ENCODE data around the gene TMEM256. TPM values are rescaled to one million over a fixed set of nuclear protein-coding genes. Genes with fewer than 3 reads are reported as not detected.
A peak's percentile ranks its signal among the peaks of the same experiment; 100 is the strongest.

The TMEM256 gene
- polyA plus RNA-seq, 2 of the 4 experiments (the other 2 are of a cell fraction) = 127 to 164 TPM

DNA sequence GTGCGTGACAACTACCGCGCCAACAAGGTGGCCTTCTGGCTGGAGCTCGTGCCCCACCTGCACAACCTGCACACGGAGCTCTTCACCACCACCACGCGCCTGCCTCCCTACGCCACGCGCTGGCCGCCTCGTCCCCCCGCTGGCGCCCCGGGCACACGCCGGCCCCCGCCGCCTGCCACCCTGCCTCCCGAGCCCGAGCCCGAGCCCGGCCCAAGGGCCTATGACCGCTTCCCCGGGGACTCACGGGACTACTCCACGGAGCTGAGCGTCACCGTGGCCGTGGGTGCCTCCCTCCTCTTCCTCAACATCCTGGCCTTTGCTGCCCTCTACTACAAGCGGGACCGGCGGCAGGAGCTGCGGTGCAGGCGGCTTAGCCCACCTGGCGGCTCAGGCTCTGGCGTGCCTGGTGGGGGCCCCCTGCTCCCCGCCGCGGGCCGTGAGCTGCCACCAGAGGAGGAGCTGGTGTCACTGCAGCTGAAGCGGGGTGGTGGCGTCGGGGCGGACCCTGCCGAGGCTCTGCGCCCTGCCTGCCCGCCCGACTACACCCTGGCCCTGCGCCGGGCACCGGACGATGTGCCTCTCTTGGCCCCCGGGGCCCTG lies 13.3 kb upstream of the TMEM256 start:
- 95% methylated on average over 54 of the region's 54 CpGs for WGBS (ENCODE audit: missing lambda C conversion rate)
- H3K4me1 ChIP-seq = 0 out of 3 replicates have a peak, but pooled peaks cover 3% of the 10 kb centered on the region

DNA sequence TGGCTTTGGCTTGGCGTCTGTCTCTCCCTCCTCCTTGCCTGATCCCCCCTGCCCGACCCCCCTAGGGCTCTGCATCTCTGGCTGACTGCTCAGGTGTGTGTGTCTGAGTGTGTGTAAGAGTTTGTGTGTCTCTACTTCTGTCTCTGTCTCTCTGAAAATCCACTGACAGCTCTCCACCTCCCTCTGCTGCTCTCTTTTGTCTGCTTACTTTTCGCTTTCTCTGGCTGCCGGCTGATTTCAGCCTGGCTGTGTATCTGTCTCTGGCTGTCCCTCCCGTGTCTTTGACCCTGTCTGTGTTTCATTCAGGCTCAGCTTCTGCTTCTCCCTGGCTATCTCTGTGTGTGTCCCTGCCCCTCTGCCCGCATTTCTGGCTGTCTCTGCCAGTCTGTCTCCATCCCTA lies 12.4 kb upstream of the TMEM256 start:
- TF ChIP-seq FOSB (CRISPR knock-in tag; IDR thresholded peaks at IDR 0.05) = no peak
- TF ChIP-seq RAD21 (conservative IDR thresholded peaks at IDR 0.05 in 1 of 2, IDR thresholded peaks at IDR 0.05 in 1 of 2) = peak in 1 of 2 experiments; percentile 35; a peak in 2 of 5 replicates
- TF ChIP-seq ZFP36 (IDR thresholded peaks at IDR 0.05; ENCODE audit: borderline replicate concordance, partially characterized antibody) = no peak
- no peak overlapping the region for H3K27ac ChIP-seq
- H3K4me1 ChIP-seq = 0 out of 3 replicates have a peak, but pooled peaks cover 3% of the 10 kb centered on the region
- H3K4me3 ChIP-seq = no peak overlapping the region
- POLR2A ChIA-PET = no interaction called here
- DNase-seq (ENCODE audit: low read depth in 1 of 2, low spot score in 1 of 2) (no peak), ATAC-seq (peak in 1 of 2 experiments; percentile 10; a peak in 2 of 6 replicates), FAIRE-seq (no peak)
- CTCF ChIA-PET = interaction anchor here (0.8 to 2.1 kb wide), 2 partner anchors 10 to 20 kb away, joined by 3 to 9 read pairs; no protein-coding TSS in a partner anchor
- H3K4me2 ChIP-seq = no peak overlapping the region
- H3K9me3 ChIP-seq = no peaks in the 10 kb centered on the region
- WGBS (ENCODE audit: missing lambda C conversion rate) = 57% methylated on average over 6 of the region's 6 CpGs

More for the DNA sequence above, 13.3 kb upstream of the TMEM256 start:
- no peak for FAIRE-seq
- Histone ChIP-seq H3K27ac (no peak overlapping the region), H3K4me2 (no peak overlapping the region), H3K4me3 (no peak overlapping the region), H3K9me3 (no peaks in the 10 kb centered on the region)
- ChIA-PET POLR2A (no interaction called here), CTCF (interaction anchor here (0.8 to 2.1 kb wide), 2 partner anchors 19 to 144 kb away, joined by 3 to 9 read pairs; no protein-coding TSS in a partner anchor)
- TF ChIP-seq FOSB (CRISPR knock-in tag; IDR thresholded peaks at IDR 0.05) (no peak), ZNF302 (CRISPR knock-in tag; IDR thresholded peaks at IDR 0.05) (no peak), NPAS2 (CRISPR knock-in tag; IDR thresholded peaks at IDR 0.05; ENCODE audit: borderline replicate concordance) (no peak), SREBF2 (IDR thresholded peaks at IDR 0.05) (no peak), CBX8 (IDR thresholded peaks at IDR 0.05) (no peak), CEBPB (IDR thresholded peaks at IDR 0.05) (no peak), RFX5 (IDR thresholded peaks at IDR 0.05) (no peak), POLR2AphosphoS2 (conservative IDR thresholded peaks at IDR 0.05; ENCODE audit: low read length) (no peak), EP300 (IDR thresholded peaks at IDR 0.05) (no peak), POLR2A (IDR thresholded peaks at IDR 0.05; ENCODE audit: low read length) (no peak)
- TF ChIP-seq, protein P1, sequence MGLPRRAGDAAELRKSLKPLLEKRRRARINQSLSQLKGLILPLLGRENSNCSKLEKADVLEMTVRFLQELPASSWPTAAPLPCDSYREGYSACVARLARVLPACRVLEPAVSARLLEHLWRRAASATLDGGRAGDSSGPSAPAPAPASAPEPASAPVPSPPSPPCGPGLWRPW (IDR thresholded peaks at IDR 0.05) = no peak
- TF ChIP-seq, protein P2, sequence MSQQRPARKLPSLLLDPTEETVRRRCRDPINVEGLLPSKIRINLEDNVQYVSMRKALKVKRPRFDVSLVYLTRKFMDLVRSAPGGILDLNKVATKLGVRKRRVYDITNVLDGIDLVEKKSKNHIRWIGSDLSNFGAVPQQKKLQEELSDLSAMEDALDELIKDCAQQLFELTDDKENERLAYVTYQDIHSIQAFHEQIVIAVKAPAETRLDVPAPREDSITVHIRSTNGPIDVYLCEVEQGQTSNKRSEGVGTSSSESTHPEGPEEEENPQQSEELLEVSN (IDR thresholded peaks at IDR 0.05; ENCODE audit: borderline replicate concordance, low read depth) = no peak
- ATAC-seq = no peak
- DNase-seq (ENCODE audit: low read depth in 1 of 2, low spot score in 1 of 2) = no peak

DNA sequence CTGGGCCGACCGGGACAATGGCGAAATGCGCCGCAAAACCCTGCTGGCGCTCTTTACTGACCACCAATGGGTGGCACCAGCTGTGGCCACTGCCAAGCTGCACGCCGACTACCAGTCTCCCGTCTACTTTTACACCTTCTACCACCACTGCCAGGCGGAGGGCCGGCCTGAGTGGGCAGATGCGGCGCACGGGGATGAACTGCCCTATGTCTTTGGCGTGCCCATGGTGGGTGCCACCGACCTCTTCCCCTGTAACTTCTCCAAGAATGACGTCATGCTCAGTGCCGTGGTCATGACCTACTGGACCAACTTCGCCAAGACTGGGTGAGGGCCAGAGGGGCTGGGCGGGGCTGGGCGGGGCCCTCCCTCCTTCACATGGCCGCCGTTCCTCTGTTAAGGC lies 11.9 kb upstream of the TMEM256 start:
- H3K4me3 ChIP-seq = no peak overlapping the region
- H3K9me3 ChIP-seq = no peaks in the 10 kb centered on the region
- FAIRE-seq (no peak), ATAC-seq (no peak), DNase-seq (ENCODE audit: low read depth in 1 of 2, low spot score in 1 of 2) (no peak)
- WGBS (ENCODE audit: missing lambda C conversion rate) = 91% methylated on average over 23 of the region's 23 CpGs
- H3K4me2 ChIP-seq = no peak overlapping the region
- H3K27ac ChIP-seq = no peak overlapping the region
- ChIA-PET POLR2A (no interaction called here), CTCF (interaction anchor here (0.8 to 2.1 kb wide), 2 partner anchors 9 to 21 kb away, joined by 3 to 9 read pairs; no protein-coding TSS in a partner anchor)
- no peak for TF ChIP-seq MAFK (IDR thresholded peaks at IDR 0.05; ENCODE audit: partially characterized antibody)
- 0 out of 3 replicates have a peak, but pooled peaks cover 3% of the 10 kb centered on the region for H3K4me1 ChIP-seq

DNA sequence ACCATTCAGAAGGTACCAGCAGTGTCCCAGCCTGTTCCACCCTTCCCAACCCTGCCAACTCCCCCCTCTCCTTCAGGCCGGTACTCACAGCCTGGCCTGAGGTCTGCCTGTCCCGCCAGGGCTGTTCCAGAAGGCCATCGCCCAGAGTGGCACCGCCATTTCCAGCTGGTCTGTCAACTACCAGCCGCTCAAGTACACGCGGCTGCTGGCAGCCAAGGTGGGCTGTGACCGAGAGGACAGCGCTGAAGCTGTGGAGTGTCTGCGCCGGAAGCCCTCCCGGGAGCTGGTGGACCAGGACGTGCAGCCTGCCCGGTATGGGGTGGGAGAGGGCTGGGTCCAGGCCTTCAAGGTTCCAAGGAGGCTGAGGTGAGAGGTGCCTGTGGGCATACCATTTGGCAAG lies 10.9 kb upstream of the TMEM256 start:
- no peak overlapping the region for H3K4me3 ChIP-seq
- POLR2A ChIA-PET = no interaction called here
- no peaks in the 10 kb centered on the region for H3K9me3 ChIP-seq
- no peak for ATAC-seq
- TF ChIP-seq HOXB13 (CRISPR knock-in tag; IDR thresholded peaks at IDR 0.05; ENCODE audit: low read depth) (no peak), HOXA7 (CRISPR knock-in tag; IDR thresholded peaks at IDR 0.05) (no peak), MAFK (IDR thresholded peaks at IDR 0.05; ENCODE audit: partially characterized antibody) (no peak), HOXB5 (CRISPR knock-in tag; IDR thresholded peaks at IDR 0.05) (no peak), EHMT2 (IDR thresholded peaks at IDR 0.05; ENCODE audit: low read depth) (no peak), CHD4 (IDR thresholded peaks at IDR 0.05; ENCODE audit: borderline replicate concordance) (no peak), FOSL2 (IDR thresholded peaks at IDR 0.05) (no peak), FOSL2 (CRISPR knock-in tag; IDR thresholded peaks at IDR 0.05) (no peak), PHF8 (IDR thresholded peaks at IDR 0.05; ENCODE audit: borderline replicate concordance, low read depth) (no peak), JUNB (IDR thresholded peaks at IDR 0.05) (no peak), BHLHE40 (IDR thresholded peaks at IDR 0.05; ENCODE audit: low read depth, low read length) (no peak), CEBPB (IDR thresholded peaks at IDR 0.05) (no peak), ZSCAN20 (CRISPR knock-in tag; IDR thresholded peaks at IDR 0.05) (no peak)
- TF ChIP-seq, protein P3, sequence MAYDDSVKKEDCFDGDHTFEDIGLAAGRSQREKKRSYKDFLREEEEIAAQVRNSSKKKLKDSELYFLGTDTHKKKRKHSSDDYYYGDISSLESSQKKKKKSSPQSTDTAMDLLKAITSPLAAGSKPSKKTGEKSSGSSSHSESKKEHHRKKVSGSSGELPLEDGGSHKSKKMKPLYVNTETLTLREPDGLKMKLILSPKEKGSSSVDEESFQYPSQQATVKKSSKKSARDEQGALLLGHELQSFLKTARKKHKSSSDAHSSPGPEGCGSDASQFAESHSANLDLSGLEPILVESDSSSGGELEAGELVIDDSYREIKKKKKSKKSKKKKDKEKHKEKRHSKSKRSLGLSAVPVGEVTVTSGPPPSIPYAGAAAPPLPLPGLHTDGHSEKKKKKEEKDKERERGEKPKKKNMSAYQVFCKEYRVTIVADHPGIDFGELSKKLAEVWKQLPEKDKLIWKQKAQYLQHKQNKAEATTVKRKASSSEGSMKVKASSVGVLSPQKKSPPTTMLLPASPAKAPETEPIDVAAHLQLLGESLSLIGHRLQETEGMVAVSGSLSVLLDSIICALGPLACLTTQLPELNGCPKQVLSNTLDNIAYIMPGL (CRISPR knock-in tag; IDR thresholded peaks at IDR 0.05; ENCODE audit: borderline replicate concordance) = no peak
- H3K4me2 ChIP-seq = no peak overlapping the region
- CTCF ChIA-PET = interaction anchor here (1.5 kb wide), 1 partner anchor 9 kb away, joined by 3 read pairs; no protein-coding TSS in a partner anchor
- 87% methylated on average over 13 of the region's 14 CpGs for WGBS (ENCODE audit: missing lambda C conversion rate)
- H3K4me1 ChIP-seq = 0 out of 3 replicates have a peak, but pooled peaks cover 3% of the 10 kb centered on the region
- no peak overlapping the region for H3K27ac ChIP-seq
- no peak for FAIRE-seq
- DNase-seq (ENCODE audit: low read depth in 1 of 2, low spot score in 1 of 2) = no peak
